Measurements from ENCODE around the gene MLF1. TPM values are rescaled to one million over a fixed set of nuclear protein-coding genes. Genes with fewer than 3 reads are reported as not detected.

MLF1 gene, protein sequence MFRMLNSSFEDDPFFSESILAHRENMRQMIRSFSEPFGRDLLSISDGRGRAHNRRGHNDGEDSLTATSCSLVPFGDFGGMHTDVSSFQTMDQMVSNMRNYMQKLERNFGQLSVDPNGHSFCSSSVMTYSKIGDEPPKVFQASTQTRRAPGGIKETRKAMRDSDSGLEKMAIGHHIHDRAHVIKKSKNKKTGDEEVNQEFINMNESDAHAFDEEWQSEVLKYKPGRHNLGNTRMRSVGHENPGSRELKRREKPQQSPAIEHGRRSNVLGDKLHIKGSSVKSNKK
- 10.3 to 14.0 TPM (median 12.2 TPM) in 3 replicates for total RNA-seq

DNA sequence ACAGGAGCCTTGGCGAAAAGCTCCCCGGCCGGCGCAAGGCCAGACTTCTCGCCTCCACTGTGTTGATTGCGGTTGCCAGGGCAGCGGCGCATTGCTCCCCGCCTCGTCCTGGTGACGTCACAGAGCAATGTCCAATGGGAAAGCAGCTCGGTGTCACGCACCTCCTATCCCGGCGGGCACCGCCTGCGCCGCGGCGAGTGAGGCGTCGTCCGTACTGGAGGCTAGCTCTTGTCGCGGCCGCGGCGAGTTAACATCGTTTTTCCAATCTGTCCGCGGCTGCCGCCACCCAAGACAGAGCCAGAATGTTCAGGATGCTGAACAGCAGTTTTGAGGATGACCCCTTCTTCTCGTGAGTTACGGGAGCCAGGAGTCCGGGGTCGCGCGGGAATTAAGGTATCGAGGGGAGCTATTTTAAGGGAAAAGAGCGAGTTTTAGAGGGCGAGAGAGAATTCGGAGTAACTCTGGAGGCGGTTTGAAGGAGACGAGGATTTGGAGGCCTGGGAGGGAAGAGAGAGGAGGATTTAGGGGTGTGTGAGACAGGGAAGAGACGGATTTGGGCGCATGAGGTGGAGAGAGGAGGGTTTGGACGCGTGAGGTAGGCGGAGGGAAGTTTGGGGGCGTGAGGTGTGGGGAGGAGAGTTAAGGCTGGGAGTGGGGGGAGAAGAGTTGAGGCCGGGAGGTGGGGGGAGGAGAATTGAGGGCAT is at the start of gene MLF1:
MLF1 (plus strand) TSS at position 196 of the 704 bp plus-strand sequence; CDS start at position 303, 107 bp downstream.
- peak; percentile 92 to 97 for DNase-seq (ENCODE audit: low spot score in 2 of 2, unreplicated experiment in 2 of 2)
- H3K9me3 Mint-ChIP-seq = no peaks in the 10 kb centered on the region
- peak within 1 kb of the TSS; percentile 88 for H3K4me3 Mint-ChIP-seq
- H3K27ac Mint-ChIP-seq = peak within 1 kb of the TSS; percentile 99
- peaks cover 12% of the 10 kb centered on the region for H3K4me1 Mint-ChIP-seq
- TF ChIP-seq CTCF (IDR thresholded peaks at IDR 0.05; ENCODE audit: unreplicated experiment) = no peak
- peaks cover 42% of the 10 kb centered on the region for H3K27me3 Mint-ChIP-seq (ENCODE audit: low read depth)
- no peaks in the 10 kb centered on the region for H3K36me3 Mint-ChIP-seq

GRCh38 chr3:158522221-158523136 is 48.5 kb upstream of the MLF1 start:
- no peaks in the 10 kb centered on the region for H3K27me3 Mint-ChIP-seq (ENCODE audit: low read depth)
- no peak overlapping the region for H3K27ac Mint-ChIP-seq
- H3K36me3 Mint-ChIP-seq = no peaks in the 10 kb centered on the region
- H3K4me1 Mint-ChIP-seq = no peaks in the 10 kb centered on the region
- peaks cover 13% of the 10 kb centered on the region for H3K9me3 Mint-ChIP-seq
- no peak for TF ChIP-seq CTCF (IDR thresholded peaks at IDR 0.05; ENCODE audit: unreplicated experiment)
- no peak for DNase-seq (ENCODE audit: low spot score in 2 of 2, unreplicated experiment in 2 of 2)
- H3K4me3 Mint-ChIP-seq = no peak overlapping the region

DNA sequence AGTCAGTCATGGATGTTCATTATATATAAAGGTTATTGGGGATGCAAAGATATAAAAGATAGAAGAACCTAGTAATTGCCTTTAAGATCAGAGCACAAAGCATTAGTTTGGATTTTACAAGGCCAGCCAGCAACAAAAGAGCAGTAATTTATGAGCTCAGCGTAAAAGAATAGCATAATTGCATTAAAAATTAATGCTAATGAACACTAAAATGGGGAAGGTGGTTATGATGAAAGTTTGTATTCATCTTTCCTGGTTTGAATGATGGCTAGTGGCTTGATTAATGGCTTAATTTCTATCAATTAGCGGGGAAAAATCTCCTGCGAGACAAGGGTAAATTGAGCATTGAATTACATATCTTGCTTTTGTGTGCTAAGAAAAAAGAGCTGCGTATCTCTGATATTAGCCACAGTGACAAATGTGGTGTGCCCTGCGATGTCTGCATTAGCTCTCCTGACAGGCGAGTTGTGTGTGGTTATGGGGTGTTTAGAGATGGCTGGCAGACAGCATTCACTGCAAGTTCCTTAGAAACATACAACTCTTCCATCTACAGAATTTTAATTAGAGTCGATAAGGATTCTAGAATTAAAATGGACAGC is 42.8 kb upstream of the MLF1 start:
- Mint-ChIP-seq H3K36me3 (no peaks in the 10 kb centered on the region), H3K4me1 (peaks cover 12% of the 10 kb centered on the region), H3K9me3 (peaks cover 12% of the 10 kb centered on the region), H3K4me3 (no peak overlapping the region), H3K27ac (no peak overlapping the region), H3K27me3 (ENCODE audit: low read depth) (no peaks in the 10 kb centered on the region)
- no peak for TF ChIP-seq CTCF (IDR thresholded peaks at IDR 0.05; ENCODE audit: unreplicated experiment)
- no peak for DNase-seq (ENCODE audit: low spot score in 2 of 2, unreplicated experiment in 2 of 2)

- H3K27ac Mint-ChIP-seq = no peak overlapping the region
- no peaks in the 10 kb centered on the region for H3K36me3 Mint-ChIP-seq
- no peak for TF ChIP-seq CTCF (IDR thresholded peaks at IDR 0.05; ENCODE audit: unreplicated experiment)
- H3K9me3 Mint-ChIP-seq = no peaks in the 10 kb centered on the region
- no peak overlapping the region for H3K4me3 Mint-ChIP-seq
- DNase-seq (ENCODE audit: low spot score in 2 of 2, unreplicated experiment in 2 of 2) = no peak
- peaks cover 12% of the 10 kb centered on the region for H3K4me1 Mint-ChIP-seq
- no peaks in the 10 kb centered on the region for H3K27me3 Mint-ChIP-seq (ENCODE audit: low read depth)
Observed at GRCh38 chr3:158531334-158531733, 39.7 kb upstream of the MLF1 start.

- H3K4me1 Mint-ChIP-seq = peaks cover 12% of the 10 kb centered on the region
- DNase-seq (ENCODE audit: low spot score in 2 of 2, unreplicated experiment in 2 of 2) = no peak
- no peak overlapping the region for H3K27ac Mint-ChIP-seq
- H3K36me3 Mint-ChIP-seq = no peaks in the 10 kb centered on the region
- peak; percentile 26 for TF ChIP-seq CTCF (IDR thresholded peaks at IDR 0.05; ENCODE audit: unreplicated experiment)
- no peaks in the 10 kb centered on the region for H3K27me3 Mint-ChIP-seq (ENCODE audit: low read depth)
- H3K9me3 Mint-ChIP-seq = no peaks in the 10 kb centered on the region
- no peak overlapping the region for H3K4me3 Mint-ChIP-seq
Observed at GRCh38 chr3:158532099-158532734, 38.8 kb upstream of the MLF1 start.
